HG03439 (cell line): ENCODE data around the gene ZBTB7B.
"Not testable (repeated sequence)": the region's sequence is repeated elsewhere in the genome, so short reads cannot be mapped to it uniquely, and the experiment has no call there.

ENCODE experiments used
- ATAC-seq: cut with Tn5 transposase; IDR thresholded peaks from one replicate; pipeline ENCODE4 v1.9.1; 2021; ENCODE audit warnings: mild to moderate bottlenecking, moderate library complexity; ENCODE audit not compliant: unreplicated experiment

ZBTB7B gene

DNA sequence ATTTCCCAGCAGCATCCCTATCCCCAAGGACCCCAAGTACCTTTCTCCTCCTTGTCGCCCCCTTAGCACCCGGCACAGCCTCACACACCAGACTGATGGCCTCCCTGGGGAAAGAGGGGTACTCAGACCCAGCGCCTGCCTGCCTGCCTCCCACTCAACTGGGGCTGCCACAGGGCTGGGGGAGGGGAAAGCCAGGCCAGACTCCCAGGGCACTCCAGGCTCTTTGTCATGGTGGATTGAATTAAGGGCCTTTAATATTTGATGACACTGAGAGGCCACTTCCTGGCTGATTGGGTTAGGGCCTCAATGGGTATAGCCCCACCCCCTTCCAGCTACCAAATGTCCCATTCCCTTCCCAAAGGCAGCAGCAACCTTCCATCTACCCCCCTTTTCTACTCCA, 33.9 kb upstream of the ZBTB7B start:
- ATAC-seq, result no peak

DNA sequence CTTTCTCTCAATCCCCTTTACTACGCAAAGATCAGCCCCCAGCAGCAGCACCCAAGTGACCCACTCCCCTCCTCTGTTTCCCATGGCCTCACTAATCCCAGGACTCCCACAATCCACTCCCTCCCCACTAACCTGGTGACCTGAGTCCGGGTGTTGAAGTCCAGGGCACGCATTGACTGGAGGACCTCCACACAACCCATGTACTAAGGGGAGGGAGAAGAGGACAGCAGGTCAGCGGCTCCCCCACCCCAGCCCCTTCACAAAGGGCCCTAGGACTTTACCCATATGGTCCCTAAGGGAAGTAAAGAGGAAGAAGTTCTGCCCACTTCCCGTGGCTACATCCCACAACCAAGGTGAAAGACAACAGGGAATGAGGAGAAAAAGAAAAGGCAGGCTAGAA, 33.4 kb upstream of the ZBTB7B start:
- ATAC-seq, result no peak

- ATAC-seq, result no peak
Observed at GRCh38 chr1:154969860-154970452, 32.6 kb upstream of the ZBTB7B start.

- no peak for ATAC-seq
Observed at GRCh38 chr1:154970631-154971340, 31.8 kb upstream of the ZBTB7B start, which contains the start of gene SHC1. Gene SHC1, minus strand, starts transcription at chr1:154970747. Its CDS starts 221 bp downstream, at chr1:154970526.

GRCh38 chr1:154971341-154971998, 31.1 kb upstream of the ZBTB7B start:
- no peak for ATAC-seq

GRCh38 chr1:154972213-154972516, 30.4 kb upstream of the ZBTB7B start:
- ATAC-seq, result no peak

- ATAC-seq, result no peak
Observed at GRCh38 chr1:154972517-154973343, 29.9 kb upstream of the ZBTB7B start.

DNA sequence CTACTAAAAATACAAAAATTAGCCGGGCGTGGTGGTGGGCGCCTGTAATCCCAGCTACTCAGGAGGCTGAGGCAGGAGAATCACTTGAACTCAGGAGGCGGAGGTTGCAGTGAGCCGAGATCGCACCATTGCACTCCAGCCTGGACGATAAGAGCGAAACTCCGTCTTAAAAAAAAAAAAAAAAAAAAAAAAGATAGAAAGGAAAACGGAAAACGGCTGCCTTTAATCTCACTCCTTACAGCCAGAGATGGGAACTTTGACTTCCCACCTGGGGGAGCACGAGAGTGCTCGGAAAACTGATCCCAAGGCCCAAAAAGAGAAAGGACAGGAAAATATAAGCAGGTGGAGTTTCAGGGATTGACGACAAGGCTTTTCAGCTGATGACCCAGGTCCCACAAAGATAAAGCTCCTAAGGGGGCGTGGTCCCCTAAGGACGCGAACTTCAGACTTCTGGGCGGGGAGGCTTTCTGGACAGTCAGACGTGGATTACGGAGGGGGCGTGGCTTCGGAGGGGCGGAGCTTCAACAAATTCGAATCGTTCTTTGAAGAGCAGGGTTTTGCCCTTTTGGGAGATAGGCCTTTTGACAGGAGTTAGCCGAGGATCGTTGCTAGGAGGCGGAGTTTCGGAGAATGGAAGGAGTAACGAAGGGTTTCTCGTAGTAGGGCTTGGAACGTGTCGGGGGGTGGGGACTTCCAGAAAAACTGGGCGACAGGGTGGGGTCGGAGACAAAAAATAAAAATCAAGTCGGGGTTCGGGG, 29.1 kb upstream of the ZBTB7B start:
- peak; percentile 27 for ATAC-seq

GRCh38 chr1:154974102-154974807, 28.3 kb upstream of the ZBTB7B start, which contains the start of gene CKS1B:
Gene CKS1B, plus strand, starts transcription at chr1:154974681. Its CDS starts 65 bp downstream, at chr1:154974746.
- peak; percentile 77 for ATAC-seq

DNA sequence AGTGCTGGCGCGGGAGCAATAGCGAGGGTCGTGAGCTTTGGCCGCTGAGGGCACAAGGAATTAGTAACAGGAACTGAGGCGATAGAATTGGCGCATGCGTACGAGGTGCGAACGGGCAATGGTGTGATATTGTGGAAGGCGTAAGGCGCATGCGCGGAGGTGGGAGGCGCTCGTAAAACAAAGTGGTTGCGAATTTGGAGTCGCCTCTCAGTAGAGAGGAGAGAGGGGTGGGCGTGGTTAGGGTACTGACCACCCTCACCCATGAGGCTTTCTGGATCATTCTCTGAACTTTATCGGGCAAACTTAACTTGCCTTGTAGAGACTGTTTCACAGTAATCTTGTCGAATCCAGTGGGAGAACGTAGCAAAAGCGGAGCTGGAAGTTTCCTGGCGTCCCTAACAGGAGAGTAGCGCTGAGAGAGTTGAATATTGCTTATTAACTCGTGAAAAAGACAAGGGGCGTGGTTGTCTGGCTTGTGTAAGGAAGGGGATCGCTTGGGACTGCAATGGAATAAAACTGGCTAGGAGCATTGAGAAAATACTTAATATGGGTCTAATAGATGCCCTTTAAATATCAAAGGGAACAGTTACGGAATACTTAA, 27.7 kb upstream of the ZBTB7B start:
- ATAC-seq, result peak; percentile 53

GRCh38 chr1:154975409-154976059, 27.1 kb upstream of the ZBTB7B start:
- ATAC-seq, result no peak

DNA sequence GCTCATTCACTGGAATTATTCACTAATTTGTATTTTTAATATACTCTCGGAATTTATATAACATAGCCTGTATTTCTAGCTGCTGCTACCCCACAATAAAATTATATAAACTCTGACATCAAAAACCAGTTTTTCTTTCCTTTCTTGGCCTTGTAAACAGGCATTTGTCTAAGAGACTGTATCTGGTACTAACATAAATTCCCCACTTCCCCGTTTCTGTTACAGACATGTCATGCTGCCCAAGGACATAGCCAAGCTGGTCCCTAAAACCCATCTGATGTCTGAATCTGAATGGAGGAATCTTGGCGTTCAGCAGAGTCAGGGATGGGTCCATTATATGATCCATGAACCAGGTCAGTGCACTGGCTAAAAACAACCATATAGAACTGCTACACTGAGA, 24.8 kb upstream of the ZBTB7B start:
- not testable (repeated sequence) for ATAC-seq

DNA sequence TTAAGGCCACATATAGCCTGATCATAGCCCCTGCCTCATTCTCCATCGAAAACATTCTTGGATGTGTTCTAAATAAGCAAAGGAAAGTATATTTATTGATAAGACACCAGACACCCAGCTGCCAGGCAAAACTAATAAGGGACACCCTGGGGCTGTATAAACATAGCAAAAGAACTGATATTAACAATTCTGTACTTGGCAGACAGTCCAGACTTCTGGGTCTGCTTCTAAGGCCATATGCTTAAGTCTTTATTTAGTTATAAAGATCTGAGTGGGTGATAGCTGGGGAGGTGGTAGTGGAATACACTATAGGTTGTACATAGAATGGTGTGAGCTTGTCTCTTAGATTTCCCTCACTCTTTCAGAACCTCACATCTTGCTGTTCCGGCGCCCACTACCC, 24.2 kb upstream of the ZBTB7B start:
- no peak for ATAC-seq

- ATAC-seq, result no peak
Observed at GRCh38 chr1:154982341-154982740, 20.3 kb upstream of the ZBTB7B start.

GRCh38 chr1:154982897-154983648, 19.5 kb upstream of the ZBTB7B start, which contains the start of gene FLAD1:
Gene FLAD1, plus strand, starts transcription at chr1:154983344. Its CDS starts 351 bp downstream, at chr1:154983695.
- peak; percentile 96 for ATAC-seq

- ATAC-seq, result peak; percentile 5
Observed at GRCh38 chr1:154983776-154984466, 18.7 kb upstream of the ZBTB7B start.

- not testable (repeated sequence) for ATAC-seq
Observed at GRCh38 chr1:154986736-154987135, 15.9 kb upstream of the ZBTB7B start.

DNA sequence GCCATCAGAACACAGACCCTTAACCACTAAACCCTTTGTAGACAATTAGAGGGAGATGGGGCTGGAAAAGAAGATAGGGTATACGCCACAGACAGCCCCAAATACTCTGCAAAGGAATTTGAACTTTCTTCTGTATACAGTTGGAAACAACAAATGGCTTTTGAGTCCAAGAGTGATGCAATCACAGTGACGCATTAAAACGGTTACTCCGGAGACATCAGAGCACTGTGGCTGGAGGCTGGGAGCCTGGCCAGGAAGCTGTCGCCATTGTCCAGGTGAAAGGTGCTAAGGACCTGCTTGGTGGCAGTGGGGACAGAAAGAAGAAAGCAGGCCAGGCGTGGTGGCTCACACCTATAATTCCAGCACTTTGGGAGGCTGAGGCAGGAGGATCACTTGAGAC, 15.3 kb upstream of the ZBTB7B start:
- ATAC-seq, result no peak
